Stimulated activated CD8-positive, alpha-beta memory T cell treated with anti-CD3 and anti-CD28 coated beads, Interleukin-7, amount 100 ng/mL, for 4 hours (primary cell): ENCODE data around the gene PKNOX1.
"Not testable (repeated sequence)": the region's sequence is repeated elsewhere in the genome, so short reads cannot be mapped to it uniquely, and the experiment has no call there.

Source experiments
- DNase-seq, 2 donors: peaks; one replicate each; pipeline ENCODE4 v3.0.0-alpha.2; 2020; ENCODE audit warnings: low read depth in 2 of 2

PKNOX1 gene

GRCh38 chr21:42986125-42986783 is 11.9 kb downstream of the PKNOX1 start:
- no peak for DNase-seq

- DNase-seq = no peak
Observed at GRCh38 chr21:42988236-42988965, 14.0 kb downstream of the PKNOX1 start.

GRCh38 chr21:42989370-42989769 is 15.0 kb downstream of the PKNOX1 start:
- not testable (repeated sequence) for DNase-seq

GRCh38 chr21:42989816-42990650 is 15.7 kb downstream of the PKNOX1 start:
- DNase-seq = no peak

GRCh38 chr21:42991992-42992740 is 17.8 kb downstream of the PKNOX1 start:
- DNase-seq = no peak

- DNase-seq = no peak
Observed at GRCh38 chr21:42993051-42993712, 18.8 kb downstream of the PKNOX1 start.

- DNase-seq = no peak
Observed at GRCh38 chr21:42997053-42997452, 22.7 kb downstream of the PKNOX1 start.

GRCh38 chr21:42997983-42998382 is 23.6 kb downstream of the PKNOX1 start:
- DNase-seq = not testable (repeated sequence)

- DNase-seq = not testable (repeated sequence)
Observed at GRCh38 chr21:42999152-42999551, 24.8 kb downstream of the PKNOX1 start.

- not testable (repeated sequence) for DNase-seq
Observed at GRCh38 chr21:43000041-43000440, 25.7 kb downstream of the PKNOX1 start.

GRCh38 chr21:43001316-43001715 is 27.0 kb downstream of the PKNOX1 start:
- no peak for DNase-seq

GRCh38 chr21:43004926-43005325 is 30.6 kb downstream of the PKNOX1 start:
- no peak for DNase-seq

GRCh38 chr21:43005635-43006034 is 31.3 kb downstream of the PKNOX1 start:
- no peak for DNase-seq

- DNase-seq = not testable (repeated sequence)
Observed at GRCh38 chr21:43006051-43006873, 31.9 kb downstream of the PKNOX1 start.

GRCh38 chr21:43006874-43007208 is 32.5 kb downstream of the PKNOX1 start:
- DNase-seq = no peak

- DNase-seq = no peak
Observed at GRCh38 chr21:43012596-43012995, 38.2 kb downstream of the PKNOX1 start.

- no peak for DNase-seq
Observed at GRCh38 chr21:43015906-43016540, 41.7 kb downstream of the PKNOX1 start.

- DNase-seq = no peak
Observed at GRCh38 chr21:43016728-43017127, 42.4 kb downstream of the PKNOX1 start.

- DNase-seq = no peak
Observed at GRCh38 chr21:43018519-43018918, 44.2 kb downstream of the PKNOX1 start.

- no peak for DNase-seq
Observed at GRCh38 chr21:43020177-43020576, 45.8 kb downstream of the PKNOX1 start.
